HCEC 1CT (cell line): ENCODE results near the gene SPATA6.
A peak's percentile ranks its signal among the peaks of the same experiment; 100 is the strongest.
"Not testable (repeated sequence)": the region's sequence is repeated elsewhere in the genome, so short reads cannot be mapped to it uniquely, and the experiment has no call there.

Experiments used
- DNase-seq: peaks from one replicate; pipeline ENCODE4 v3.0.0-alpha.2; 2017

SPATA6 gene

DNA sequence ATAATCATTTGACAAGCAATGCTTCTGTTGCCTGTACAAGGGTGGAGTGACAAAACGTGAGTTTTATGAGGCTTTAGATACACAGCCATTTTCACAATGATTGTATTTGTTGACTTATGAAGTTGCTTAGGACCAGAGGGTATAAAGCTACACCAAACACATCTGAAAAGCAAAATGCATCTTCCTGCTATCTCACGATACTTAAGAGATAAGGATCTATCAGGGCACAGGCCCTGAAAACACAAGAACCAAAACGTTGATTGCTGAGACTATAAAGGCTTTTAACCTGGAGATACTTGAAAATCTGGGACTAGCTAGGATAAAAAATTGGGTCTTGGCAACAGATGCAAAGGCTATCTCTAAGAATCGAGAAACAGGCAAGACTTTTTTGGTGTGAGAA lies 133.7 kb downstream of the SPATA6 start:
- no peak for DNase-seq

DNA sequence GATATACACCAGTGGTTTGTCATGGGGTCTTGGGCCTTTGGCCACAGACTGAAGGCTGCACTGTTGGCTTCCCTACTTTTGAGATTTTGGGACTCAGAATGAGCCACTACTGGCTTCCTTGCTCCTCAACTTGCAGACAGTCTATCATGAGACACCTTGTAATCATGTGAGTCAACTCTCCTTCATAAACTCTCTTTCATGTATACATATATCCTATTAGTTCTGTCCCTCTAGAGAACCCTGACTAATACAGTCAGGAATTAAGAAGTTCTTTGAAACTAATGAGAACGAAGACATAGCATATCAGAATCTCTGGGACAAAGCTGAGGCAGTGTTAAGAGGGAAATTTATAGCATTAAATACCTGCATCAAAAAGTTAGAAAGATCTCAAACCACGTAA lies 138.7 kb downstream of the SPATA6 start:
- no peak for DNase-seq

DNA sequence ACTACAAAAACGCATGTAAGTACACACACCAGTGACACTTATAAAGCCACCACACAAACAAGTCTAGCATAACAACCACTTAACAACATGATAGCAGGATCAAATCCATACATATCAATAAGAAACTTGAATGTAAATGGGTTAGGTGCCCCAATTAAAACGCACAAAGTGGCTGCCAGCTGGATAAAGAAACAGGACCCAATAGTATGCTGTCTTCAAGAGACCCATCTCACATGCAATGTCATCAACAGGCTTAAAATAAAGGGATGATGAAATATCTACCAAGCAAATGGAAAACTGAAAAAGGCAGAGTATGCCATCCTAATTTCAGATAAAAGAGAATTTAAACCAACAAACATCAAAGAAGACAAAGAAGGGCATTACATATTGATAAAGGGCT lies 139.9 kb downstream of the SPATA6 start:
- no peak for DNase-seq

DNA sequence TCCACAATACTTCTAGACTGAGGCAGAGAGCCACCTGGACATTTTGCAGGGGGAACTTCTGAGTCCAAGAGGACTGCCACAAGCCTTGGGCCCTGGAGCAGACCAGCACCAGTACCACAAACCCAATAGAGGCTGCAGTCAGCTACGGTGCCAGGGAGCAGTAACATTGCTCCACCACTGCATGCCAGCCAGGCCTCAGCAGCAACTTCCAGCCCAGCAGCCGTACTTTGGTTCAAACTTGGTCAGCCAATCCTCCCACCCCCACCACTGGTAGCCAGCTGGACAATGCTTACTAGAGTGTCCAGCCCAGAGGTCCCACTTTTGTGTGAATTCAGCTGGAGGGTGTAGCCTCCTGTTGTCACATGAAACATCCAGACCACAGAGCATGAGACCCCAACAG lies 142.1 kb downstream of the SPATA6 start:
- no peak for DNase-seq

DNA sequence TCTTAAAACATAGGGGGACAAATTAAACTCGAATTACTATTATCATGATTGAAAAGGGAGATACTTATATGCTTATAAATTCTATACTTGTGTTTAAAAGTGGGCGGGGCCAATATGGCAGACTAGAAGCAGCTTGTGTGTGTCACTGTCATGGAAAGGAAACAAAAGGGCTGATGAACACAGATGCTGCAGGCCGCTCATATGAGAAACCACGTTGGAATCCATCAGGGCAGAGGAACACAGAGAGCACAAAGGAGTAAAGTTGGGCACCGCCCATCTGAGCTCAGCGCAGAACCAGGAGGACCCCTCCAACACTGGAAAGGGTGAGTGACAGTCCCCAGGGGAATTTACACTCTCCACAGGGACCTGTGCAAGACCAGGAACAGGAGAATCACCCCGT lies 142.5 kb downstream of the SPATA6 start:
- peak; percentile 2 for DNase-seq

DNA sequence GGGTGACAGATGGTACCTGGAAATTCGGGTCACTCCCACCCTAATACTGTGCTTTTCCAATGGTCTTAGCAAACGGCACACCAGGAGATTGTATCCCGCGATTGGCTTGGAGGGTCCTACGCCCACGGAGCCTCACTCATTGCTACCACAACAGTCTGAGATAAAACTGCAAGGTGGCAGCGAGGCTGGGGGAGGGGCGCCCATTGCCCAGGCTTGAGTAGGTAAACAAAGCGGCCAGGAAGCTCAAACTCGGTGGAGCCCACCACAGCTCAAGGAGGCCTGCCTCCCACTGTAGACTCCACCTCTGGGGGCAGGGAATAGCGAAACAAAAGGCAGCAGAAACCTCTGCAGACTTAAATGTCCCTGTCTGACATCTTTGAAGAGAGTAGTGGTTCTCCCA lies 160.2 kb downstream of the SPATA6 start:
- DNase-seq = not testable (repeated sequence)

DNA sequence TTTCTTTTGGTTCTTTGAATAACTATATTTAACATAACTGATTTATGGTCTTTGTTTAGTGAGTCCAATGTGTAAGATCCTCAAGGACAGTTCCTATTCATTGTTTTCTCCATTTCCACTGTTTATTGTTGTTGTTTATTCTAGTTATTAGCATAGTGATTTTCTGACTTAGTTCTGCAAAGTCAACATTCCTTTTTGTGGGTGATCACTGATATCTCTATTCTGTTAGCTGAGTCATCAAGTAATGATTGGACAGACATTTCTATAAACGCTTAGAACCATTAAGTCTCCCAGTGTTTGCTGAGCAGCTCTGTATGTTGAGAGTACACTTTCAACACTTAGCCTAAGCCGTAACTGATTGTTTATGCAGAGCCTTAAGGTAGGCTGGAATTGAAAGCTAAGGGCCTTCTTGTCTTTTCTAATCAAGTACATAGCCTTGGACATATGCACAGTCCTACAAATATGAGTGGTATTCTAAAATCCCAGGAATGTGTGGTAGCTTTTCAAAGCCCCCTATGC lies 162.4 kb downstream of the SPATA6 start:
- DNase-seq = no peak

DNA sequence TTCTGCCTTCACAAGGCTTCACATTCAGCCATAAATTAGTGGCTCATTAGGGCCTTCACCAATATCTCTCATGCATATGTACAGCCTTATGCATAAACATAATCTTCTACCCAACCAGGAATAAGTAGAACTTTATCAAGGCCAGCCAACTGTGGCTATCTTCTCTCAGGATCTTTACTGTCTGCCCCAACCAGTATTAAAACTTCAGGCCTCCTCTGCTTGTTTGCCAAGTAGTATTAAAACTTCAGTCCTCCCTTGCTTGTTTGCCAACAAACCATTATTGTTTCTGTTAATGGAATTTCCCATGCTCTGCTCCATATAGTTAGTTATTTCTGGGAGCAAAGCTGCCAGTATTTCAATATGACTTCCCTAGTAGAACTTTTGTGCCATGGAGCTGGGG lies 169.4 kb downstream of the SPATA6 start:
- DNase-seq = no peak

DNA sequence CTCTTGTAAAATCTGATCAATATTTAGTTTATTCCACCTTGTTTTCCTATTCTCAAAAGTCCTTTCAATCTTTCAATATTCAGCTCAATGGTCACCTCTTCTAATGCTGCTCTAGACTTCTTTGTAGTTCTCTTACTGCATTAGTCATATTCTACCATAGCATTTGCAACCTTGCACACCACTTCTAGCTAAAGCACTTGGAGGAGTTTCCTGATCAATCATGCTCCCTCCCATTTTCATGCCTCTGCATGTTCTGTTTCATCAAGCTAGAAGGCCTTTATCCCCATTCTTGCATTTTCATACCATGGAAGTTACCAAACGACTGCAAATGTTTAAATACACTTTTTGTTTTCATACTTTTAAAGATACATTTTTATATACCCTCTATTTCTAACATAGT lies 177.3 kb downstream of the SPATA6 start:
- no peak for DNase-seq

DNA sequence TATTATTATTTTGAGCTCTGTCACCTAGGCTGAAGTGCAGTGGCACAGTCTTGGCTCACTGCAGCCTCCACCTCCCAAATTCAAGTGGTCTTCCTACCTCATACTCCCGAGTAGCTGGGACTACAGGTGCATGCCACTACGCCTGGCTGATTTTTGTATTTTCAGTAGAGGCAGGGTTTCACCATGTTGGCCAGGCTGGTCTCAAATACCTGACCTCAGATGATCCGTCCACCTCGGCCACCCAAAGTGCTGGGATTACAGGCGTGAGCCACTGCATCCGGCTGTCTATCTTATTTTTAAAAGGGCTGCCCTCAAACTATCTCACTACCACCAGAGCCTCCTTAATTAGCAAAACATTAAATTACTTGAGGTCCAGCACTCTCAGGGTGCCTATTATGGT lies 177.9 kb downstream of the SPATA6 start:
- not testable (repeated sequence) for DNase-seq

DNA sequence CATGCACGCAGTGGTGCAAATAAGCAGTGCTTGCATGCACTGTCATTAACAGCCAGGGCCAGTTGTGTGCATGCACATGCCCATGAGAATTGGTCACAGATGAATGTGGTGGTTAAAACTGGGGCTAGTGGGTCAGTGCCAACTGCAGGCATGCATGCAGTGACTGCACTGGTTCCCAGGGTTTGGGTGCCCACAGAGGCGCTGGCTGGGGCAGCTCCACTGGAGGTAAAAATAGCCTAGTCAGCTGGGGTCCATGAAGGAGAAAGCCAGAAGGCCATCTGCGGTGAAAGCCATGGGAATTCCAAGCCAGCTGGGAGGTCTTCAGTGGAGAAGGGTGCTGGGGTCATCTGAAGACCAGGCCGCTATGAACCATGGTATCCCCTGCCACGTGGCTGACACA lies 179.3 kb downstream of the SPATA6 start:
- DNase-seq = no peak

DNA sequence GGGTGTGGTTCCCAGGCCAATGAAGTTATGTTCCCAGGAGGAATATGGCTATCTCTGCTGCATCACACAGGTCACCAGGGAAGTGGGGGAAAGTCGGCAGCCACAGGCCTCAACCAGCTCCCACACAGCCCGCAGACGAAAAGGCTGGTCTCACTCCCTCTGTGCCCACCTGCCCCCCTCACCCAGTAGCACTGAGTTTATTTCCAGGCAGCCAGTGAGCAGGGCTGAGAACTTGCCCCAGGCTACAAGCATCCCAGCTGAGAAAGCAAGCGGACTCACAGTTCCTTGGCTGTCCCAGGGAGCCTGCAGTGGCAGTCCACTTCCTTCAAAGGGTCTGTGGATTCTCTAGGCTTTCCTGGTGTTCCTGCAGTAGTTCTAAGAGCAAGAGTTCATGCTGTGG lies 180.6 kb downstream of the SPATA6 start:
- no peak for DNase-seq

DNA sequence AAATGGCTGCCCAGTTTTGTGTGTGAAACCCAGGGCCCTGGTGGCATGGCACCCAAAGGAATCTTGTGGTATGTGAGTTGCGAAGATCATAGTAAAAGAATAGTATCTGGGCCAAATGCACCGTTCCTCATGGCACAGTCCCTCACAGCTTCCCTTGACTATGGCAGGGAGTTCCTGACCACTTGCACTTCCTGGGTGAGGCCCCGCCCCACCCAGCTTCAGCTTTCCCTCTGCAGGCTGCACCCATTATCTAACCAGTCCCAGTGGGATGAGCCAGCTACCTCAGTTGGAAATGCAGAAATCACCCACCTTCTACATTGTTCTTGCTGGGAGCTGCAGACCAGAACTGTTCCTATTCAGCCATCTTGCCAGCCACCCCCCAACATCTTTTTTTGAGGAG lies 186.5 kb downstream of the SPATA6 start:
- no peak for DNase-seq

DNA sequence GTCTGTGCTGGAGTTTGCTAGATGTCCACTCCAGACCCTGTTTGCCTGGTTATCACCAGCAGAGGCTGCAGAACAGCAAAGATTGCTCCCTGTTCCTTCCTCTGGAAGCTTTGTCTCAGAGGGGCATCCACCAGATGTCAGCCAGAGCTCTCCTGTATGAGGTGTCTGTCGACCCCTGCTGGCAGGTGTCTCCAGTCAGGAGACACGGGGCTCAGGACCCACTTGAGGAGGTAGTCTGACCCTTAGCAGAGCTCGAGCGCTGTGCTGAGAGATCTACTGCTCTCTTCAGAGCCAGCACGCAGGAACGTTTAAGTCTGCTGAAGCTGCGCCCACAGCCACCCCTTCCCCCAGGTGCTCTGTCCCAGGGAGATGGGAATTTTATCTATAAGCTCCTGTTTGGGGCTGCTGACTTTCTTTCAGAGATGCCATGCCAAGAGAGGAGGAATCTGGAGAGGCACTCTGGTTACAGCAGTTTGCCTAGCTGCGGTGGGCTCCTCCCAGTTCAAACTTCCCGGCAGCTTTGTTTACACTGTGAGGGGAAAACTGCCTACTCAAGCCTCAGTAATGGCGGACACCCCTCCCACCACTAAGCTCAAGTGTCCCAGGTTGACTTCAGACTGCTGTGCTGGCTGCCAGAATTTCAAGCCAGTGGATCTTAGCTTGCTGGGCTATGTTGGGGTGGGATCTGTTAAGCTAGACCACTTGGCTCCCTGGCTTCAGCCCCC lies 187.1 kb downstream of the SPATA6 start:
- DNase-seq = not testable (repeated sequence)

DNA sequence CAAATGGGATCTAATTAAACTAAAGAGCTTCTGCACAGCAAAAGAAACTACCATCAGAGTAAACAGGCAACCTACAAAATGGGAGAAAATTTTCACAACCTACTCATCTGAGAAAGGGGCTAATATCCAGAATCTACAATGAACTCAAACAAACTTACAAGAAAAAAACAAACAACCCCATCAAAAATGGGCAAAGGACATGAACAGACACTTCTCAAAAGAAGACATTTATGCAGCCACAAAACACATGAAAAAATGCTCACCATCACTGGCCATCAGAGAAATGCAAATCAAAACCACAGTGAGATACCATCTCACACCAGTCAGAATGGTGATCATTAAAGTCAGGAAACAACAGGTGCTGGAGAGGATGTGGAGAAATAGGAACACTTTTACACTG lies 189.7 kb downstream of the SPATA6 start:
- DNase-seq = not testable (repeated sequence)

DNA sequence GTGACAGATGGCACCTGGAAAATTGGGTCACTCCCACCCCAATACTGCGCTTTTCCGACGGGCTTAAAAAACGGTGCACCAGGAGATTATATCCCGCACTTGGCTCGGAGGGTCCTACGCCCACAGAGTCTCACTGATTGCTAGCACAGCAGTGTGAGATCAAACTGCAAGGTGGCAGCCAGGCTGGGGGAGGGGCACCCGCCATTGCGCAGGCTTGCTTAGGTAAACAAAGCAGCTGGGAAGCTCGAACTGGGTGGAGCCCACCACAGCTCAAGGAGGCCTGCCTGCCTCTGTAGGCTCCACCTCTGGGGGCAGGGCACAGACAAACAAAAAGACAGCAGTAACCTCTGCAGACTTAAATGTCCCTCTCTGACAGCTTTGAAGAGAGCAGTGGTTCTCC lies 194.6 kb downstream of the SPATA6 start:
- not testable (repeated sequence) for DNase-seq

DNA sequence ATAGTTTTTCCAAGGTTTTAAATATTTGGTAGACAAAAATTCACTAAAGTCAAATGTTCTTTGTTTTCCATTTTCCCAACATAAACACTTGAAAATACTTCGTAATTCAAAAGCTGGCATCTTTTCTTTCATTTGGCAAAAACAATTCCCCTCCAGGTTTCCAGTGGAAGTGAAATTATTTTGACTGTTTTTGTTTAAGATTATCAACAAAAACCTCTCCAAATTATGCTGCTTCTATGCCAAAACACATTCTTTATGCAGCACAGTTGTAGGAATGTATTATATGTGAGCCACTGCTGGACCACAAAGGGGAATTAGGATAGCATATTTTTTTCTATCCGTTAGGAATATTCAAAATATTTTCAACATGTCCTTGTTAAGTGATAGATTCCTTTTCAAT lies 205.4 kb downstream of the SPATA6 start:
- no peak for DNase-seq

DNA sequence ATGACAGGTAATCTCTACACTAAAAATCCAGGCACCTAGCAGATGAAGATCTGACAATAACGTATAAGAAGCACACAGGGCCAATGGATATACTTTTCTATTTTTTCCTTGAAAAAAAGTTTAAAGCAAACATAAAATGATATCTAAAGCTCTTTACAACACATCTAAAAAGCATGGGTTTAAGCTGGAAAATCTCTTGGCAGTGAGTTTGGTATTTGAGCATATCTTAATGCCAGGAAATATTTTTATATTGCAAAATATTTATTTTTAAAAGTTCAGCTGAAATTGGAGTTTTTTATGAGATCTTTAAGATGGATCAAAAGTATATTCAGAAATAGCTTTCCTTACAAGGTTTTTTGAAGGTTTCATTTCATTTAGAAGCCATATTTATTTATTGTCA lies 209.0 kb downstream of the SPATA6 start:
- DNase-seq = no peak

DNA sequence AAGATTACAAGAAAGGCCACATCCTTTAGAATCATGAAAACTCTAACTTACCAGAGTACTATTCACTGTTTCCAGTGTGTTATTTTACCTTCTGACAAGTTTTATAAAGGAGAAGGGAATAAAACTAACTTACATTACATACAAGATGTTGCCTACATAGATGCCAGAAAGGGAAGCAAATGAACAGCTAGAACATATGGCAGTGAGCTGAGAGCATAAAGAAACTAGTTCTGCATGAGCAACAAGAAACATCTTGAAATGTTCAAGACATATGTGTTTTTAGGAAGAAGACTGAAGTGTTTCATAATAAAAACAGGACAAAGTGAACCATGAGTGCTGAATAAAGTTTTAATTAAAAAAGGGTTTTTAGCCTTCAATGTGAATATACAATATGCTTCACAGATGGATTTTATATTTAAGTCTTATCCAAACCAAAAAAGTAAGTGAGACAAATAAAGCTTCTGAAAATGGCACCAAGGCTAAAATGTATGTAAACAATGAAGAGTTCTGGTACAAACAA lies 210.1 kb downstream of the SPATA6 start:
- no peak for DNase-seq

DNA sequence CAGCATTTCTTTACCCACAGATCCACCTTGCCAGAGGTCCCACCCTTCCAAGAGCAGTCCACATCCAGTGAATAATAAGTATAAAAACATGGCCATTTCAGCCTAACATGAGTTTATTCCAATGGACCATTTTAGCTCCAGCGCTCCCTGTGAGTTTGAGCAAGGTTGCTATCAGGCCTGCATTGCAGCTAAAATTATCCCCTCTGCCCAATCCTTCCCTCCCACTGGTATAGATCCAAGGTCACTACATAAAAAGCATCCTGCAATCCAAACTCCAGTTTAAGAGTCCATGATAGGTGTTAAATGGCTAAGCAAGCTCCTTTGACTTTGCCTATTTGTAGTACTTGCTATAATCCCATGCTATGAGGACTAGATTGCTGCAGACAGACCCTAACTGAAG lies 213.9 kb downstream of the SPATA6 start:
- DNase-seq = no peak

DNA sequence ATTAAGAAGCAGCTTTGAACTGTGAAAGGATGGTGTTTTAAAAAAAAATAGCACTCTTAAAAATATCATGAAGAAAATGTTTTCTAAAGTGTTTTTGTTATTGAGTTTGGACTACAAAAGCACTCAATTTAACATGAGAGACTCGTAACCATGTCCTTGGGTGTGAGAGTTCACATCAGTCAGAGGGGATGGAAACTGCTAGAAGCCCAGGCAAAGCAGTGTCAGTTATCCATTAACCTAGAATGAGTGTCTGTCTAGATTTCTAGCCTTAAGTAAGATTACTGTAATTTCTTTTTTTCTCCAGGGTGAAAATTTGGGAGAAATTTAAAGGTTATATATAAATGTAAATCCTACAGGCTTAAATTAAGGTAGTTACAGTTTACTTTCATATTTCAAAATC lies 217.8 kb downstream of the SPATA6 start:
- DNase-seq = no peak

DNA sequence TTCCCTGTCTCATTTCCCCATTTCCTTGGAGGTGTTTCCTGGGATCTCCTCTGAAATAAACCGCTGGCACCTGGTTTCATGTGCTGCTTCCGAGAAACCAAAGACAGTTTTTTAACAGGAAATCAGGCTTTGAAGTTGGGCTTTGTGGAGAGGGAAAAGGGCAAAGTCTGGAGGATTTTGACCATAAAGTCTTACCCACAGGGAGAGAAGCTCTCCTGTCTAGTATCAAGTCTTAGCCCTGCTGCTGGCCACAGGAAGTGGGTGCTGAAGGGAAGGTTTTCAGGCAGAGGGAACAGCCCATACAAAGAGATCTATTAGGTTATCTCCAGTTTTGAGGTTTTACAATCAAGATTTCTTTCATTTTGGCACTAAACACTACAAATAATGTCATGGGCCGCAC lies 220.2 kb downstream of the SPATA6 start:
- no peak for DNase-seq

DNA sequence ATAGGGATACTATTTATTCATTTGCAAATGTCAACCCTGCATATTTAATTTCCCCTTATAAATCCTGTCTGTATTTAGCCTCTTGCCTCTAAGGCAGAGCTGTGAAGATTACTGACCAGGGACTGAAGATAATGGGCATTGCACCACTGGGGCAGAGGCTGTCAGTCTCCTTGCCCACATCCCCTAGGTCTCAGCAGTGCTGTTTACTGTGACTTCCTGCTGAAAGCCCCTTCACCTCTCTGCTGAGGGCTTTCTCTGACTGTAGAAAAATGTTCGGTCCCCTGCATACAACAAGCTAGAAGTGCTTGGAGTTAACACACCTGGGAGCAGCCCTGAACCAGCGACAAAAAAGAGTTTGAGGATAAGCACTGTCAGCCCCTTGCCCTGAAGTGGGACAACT lies 220.7 kb downstream of the SPATA6 start:
- DNase-seq = no peak

DNA sequence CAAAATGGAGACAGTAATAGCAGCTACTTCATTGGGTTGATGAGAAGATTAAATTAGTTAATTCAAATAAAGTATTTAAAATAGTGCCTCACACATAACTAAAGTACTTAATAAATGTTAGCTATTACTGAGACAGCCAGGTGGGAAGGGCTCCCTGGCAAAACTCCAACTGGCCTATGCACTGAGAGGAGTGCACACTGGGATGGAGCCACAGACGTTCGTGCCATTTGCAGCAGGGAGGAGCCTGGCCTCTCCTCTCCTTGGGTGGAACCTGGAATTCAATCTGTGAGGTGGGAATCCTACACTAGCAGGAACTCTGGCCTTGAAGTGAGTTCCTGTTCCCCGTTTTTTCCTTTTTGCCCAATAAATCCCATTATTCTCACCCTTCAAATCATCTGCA lies 221.4 kb downstream of the SPATA6 start:
- DNase-seq = no peak

DNA sequence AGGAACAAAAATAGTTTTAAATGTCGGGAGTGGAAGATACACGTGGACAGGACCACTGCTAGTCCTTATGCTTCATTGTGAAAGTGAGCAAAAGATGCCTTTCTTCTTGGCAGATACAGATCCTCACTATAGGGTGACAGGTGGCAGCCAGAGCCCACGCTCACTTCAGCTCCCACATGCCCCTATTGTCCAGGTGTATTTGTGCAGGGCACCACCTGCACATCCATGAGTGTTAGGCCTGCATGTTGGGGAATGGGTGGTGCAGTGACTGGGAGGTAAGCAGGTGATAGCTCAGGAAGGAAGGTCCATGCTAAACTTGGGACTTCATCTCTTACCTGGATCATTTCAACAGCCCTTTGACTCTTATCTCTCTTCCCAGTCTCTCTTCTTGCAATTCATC lies 222.1 kb downstream of the SPATA6 start:
- no peak for DNase-seq
